Measurements from ENCODE around the gene FSTL1. TPM values are rescaled to one million over a fixed set of nuclear protein-coding genes. Genes with fewer than 3 reads are reported as not detected.
"Not testable (repeated sequence)": the region's sequence is repeated elsewhere in the genome, so short reads cannot be mapped to it uniquely, and the experiment has no call there.

Gene FSTL1
- total RNA-seq, 2 experiments from 2014 or later: 0.12 to 0.40 TPM

DNA sequence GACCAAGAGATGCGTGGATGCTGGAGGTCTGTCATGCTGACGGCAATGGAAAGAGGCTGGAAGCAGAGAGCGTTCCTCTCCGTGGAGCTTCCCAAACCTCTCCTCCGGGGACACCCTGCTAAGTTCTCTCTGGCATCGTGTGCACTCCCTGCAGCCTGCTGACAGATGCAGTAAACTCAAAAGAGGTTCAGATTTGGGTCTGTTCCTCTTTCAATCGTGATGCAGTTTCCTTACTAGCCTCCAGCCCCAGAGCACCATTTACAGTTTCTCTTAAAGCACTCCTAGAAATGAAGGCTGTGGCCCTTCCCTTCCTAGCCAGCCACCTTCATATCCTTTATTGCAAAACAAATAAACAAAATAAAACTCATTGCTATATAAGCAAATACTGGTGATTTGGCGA, 54.3 kb downstream of the FSTL1 start:
- Mint-ChIP-seq H3K4me3 (no peak overlapping the region), H3K9me3 (no peaks in the 10 kb centered on the region), H3K27ac (no peak overlapping the region), H3K27me3 (no peaks in the 10 kb centered on the region), H3K4me1 (ENCODE audit: low read depth) (no peaks in the 10 kb centered on the region), H3K36me3 (no peaks in the 10 kb centered on the region)
- no peak for DNase-seq
- POLR2A ChIA-PET: no interaction called here
- intact Hi-C loops (cut with micrococcal nuclease): no loop called here
- CTCF ChIA-PET: interaction anchor here (0.6 kb wide), 1 partner anchor 507 kb away, joined by 3 read pairs; no protein-coding TSS in a partner anchor

GRCh38 chr3:120394347-120394746, 56.4 kb downstream of the FSTL1 start:
- no peak overlapping the region for H3K4me3 Mint-ChIP-seq
- no peaks in the 10 kb centered on the region for H3K9me3 Mint-ChIP-seq
- ChIA-PET CTCF (no interaction called here), POLR2A (no interaction called here)
- no peak for DNase-seq
- H3K27ac Mint-ChIP-seq: no peak overlapping the region
- H3K4me1 Mint-ChIP-seq (ENCODE audit: low read depth): no peaks in the 10 kb centered on the region
- H3K36me3 Mint-ChIP-seq: no peaks in the 10 kb centered on the region
- H3K27me3 Mint-ChIP-seq: no peaks in the 10 kb centered on the region
- intact Hi-C loops (cut with micrococcal nuclease): no loop called here

DNA sequence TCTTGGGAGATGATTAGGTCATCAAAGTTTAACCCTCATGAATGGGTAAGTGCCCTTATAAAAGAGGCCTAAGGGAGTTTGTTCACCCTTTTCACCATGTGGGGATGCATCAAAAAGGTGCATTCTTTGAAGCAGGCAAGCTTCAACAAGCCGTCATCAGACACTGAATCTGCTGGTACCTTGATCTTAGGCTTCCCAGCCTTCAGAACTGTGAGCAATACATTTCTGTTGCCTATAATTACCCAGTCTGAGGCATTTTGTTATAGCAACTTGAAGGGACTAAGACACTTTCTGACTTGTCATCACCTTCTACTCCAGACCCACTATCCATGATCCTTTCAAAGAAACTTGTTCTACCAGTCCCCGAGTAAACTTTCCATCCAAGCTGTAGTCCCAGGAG, 57.0 kb downstream of the FSTL1 start:
- Mint-ChIP-seq H3K4me3 (no peak overlapping the region), H3K36me3 (no peaks in the 10 kb centered on the region), H3K4me1 (ENCODE audit: low read depth) (no peaks in the 10 kb centered on the region), H3K27me3 (no peaks in the 10 kb centered on the region), H3K9me3 (no peaks in the 10 kb centered on the region), H3K27ac (no peak overlapping the region)
- ChIA-PET POLR2A (no interaction called here), CTCF (no interaction called here)
- no peak for DNase-seq
- intact Hi-C loops (cut with micrococcal nuclease): no loop called here

DNA sequence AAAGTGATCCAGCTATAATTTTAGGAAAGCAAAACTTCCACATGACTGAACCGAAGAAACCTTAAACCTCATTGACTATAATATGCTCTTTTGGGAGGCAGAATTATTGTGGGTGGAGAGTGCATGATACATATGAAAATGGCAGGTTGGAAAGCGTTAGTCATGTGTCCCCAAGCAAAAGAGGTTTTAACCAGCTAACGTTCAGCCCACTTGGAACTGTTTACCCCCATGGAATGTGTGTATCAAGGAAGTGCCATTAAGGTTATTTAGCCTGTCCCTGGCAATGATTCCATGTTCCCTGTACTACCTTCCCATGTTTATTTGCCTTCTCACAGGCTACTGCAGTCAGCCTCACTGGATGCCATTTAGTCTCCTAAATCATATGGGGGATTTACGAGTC, 57.5 kb downstream of the FSTL1 start:
- CTCF ChIA-PET: no interaction called here
- intact Hi-C loops (cut with micrococcal nuclease): no loop called here
- Mint-ChIP-seq H3K27me3 (no peaks in the 10 kb centered on the region), H3K36me3 (no peaks in the 10 kb centered on the region), H3K4me1 (ENCODE audit: low read depth) (no peaks in the 10 kb centered on the region), H3K9me3 (no peaks in the 10 kb centered on the region), H3K4me3 (no peak overlapping the region), H3K27ac (no peak overlapping the region)
- POLR2A ChIA-PET: no interaction called here
- DNase-seq: no peak

- Mint-ChIP-seq H3K27me3 (peaks cover 7% of the 10 kb centered on the region), H3K9me3 (no peaks in the 10 kb centered on the region), H3K4me3 (no peak overlapping the region), H3K36me3 (no peaks in the 10 kb centered on the region), H3K27ac (no peak overlapping the region), H3K4me1 (ENCODE audit: low read depth) (no peaks in the 10 kb centered on the region)
- CTCF ChIA-PET: interaction anchor here (0.6 kb wide), 1 partner anchor 1742 kb away, joined by 3 read pairs; no protein-coding TSS in a partner anchor
- no peak for DNase-seq
- POLR2A ChIA-PET: no interaction called here
- intact Hi-C loops (cut with micrococcal nuclease): no loop called here
Measured at GRCh38 chr3:120382941-120383447, 67.8 kb downstream of the FSTL1 start.

DNA sequence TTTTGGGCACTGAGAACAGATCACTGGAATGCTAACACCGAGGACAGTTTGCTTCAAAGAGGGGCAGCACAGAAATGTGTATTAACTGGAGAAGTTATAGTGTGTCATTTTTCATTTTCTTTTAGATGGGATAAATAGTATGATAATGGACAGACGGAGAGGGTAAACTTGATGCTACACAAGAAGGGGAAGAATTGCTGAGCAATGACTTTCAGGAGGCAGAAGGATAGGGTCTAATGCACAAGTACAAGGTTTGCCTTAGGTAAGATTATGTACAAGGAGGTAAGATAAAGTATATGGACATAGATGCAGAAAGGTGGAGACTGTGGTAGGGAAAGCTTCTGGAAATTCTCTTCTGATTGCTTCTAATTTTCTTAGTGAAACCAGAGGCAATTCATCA, 69.3 kb downstream of the FSTL1 start:
- peaks cover 7% of the 10 kb centered on the region for H3K27me3 Mint-ChIP-seq
- no peaks in the 10 kb centered on the region for H3K36me3 Mint-ChIP-seq
- no peak for DNase-seq
- H3K4me3 Mint-ChIP-seq: no peak overlapping the region
- H3K27ac Mint-ChIP-seq: no peak overlapping the region
- H3K4me1 Mint-ChIP-seq (ENCODE audit: low read depth): no peaks in the 10 kb centered on the region
- ChIA-PET POLR2A (no interaction called here), CTCF (no interaction called here)
- intact Hi-C loops (cut with micrococcal nuclease): no loop called here
- H3K9me3 Mint-ChIP-seq: no peaks in the 10 kb centered on the region

GRCh38 chr3:120377948-120378347, 72.8 kb downstream of the FSTL1 start:
- DNase-seq; H3K4me3 Mint-ChIP-seq; H3K9me3 Mint-ChIP-seq; H3K4me1 Mint-ChIP-seq (ENCODE audit: low read depth); H3K36me3 Mint-ChIP-seq; H3K27me3 Mint-ChIP-seq; H3K27ac Mint-ChIP-seq; intact Hi-C loops (cut with micrococcal nuclease); CTCF ChIA-PET; POLR2A ChIA-PET: not testable (repeated sequence)

- POLR2A ChIA-PET: no interaction called here
- Mint-ChIP-seq H3K4me3 (no peak overlapping the region), H3K27me3 (peaks cover 13% of the 10 kb centered on the region), H3K27ac (no peak overlapping the region), H3K36me3 (no peaks in the 10 kb centered on the region), H3K9me3 (no peaks in the 10 kb centered on the region), H3K4me1 (ENCODE audit: low read depth) (no peaks in the 10 kb centered on the region)
- CTCF ChIA-PET: no interaction called here
- intact Hi-C loops (cut with micrococcal nuclease): no loop called here
- no peak for DNase-seq
Measured at GRCh38 chr3:120370463-120370862, 80.3 kb downstream of the FSTL1 start.

- H3K4me3 Mint-ChIP-seq: no peak overlapping the region
- DNase-seq: no peak
- no peak overlapping the region for H3K27ac Mint-ChIP-seq
- no peaks in the 10 kb centered on the region for H3K36me3 Mint-ChIP-seq
- intact Hi-C loops (cut with micrococcal nuclease): no loop called here
- ChIA-PET POLR2A (no interaction called here), CTCF (interaction anchor here (1.8 kb wide), 1 partner anchor 49 kb away, joined by 4 read pairs; no protein-coding TSS in a partner anchor)
- no peaks in the 10 kb centered on the region for H3K9me3 Mint-ChIP-seq
- H3K4me1 Mint-ChIP-seq (ENCODE audit: low read depth): no peaks in the 10 kb centered on the region
- peaks cover 13% of the 10 kb centered on the region for H3K27me3 Mint-ChIP-seq
Measured at GRCh38 chr3:120369037-120369467, 81.7 kb downstream of the FSTL1 start.

GRCh38 chr3:120368172-120368571, 82.6 kb downstream of the FSTL1 start:
- H3K4me3 Mint-ChIP-seq: no peak overlapping the region

DNA sequence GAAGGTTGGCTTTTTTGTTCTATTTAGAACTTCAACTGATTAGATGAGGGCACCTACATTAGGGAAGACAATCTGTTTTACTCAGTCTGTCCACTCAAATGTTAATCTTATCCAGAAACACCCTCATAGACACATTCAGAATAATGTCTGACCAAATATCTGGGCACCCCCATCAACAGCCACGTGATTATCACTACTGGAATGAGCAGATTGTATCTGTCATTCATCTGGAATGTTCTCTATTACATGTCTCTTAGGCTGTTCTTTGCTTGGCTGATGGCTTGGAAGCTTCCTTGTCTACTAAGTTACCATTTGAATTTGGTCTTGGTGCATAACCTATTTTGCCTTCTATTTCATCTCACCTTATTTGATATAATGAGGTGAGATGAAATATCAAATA, 86.0 kb downstream of the FSTL1 start:
- Mint-ChIP-seq H3K27ac (no peak overlapping the region), H3K9me3 (no peaks in the 10 kb centered on the region), H3K27me3 (peaks cover 16% of the 10 kb centered on the region), H3K4me3 (no peak overlapping the region), H3K36me3 (no peaks in the 10 kb centered on the region), H3K4me1 (ENCODE audit: low read depth) (no peaks in the 10 kb centered on the region)
- ChIA-PET POLR2A (interaction anchor here (0.8 kb wide), 1 partner anchor 15 kb away, joined by 3 read pairs; the partner anchor contains the start of gene LRRC58), CTCF (no interaction called here)
- DNase-seq: no peak
- intact Hi-C loops (cut with micrococcal nuclease): no loop called here

More at GRCh38 chr3:120368172-120368571, 82.6 kb downstream of the FSTL1 start:
- ChIA-PET POLR2A (no interaction called here), CTCF (interaction anchor here (1.8 kb wide), 1 partner anchor 50 kb away, joined by 4 read pairs; no protein-coding TSS in a partner anchor)
- intact Hi-C loops (cut with micrococcal nuclease): no loop called here
- no peaks in the 10 kb centered on the region for H3K4me1 Mint-ChIP-seq (ENCODE audit: low read depth)
- H3K27me3 Mint-ChIP-seq: peaks cover 13% of the 10 kb centered on the region
- no peaks in the 10 kb centered on the region for H3K36me3 Mint-ChIP-seq
- H3K27ac Mint-ChIP-seq: no peak overlapping the region
- no peaks in the 10 kb centered on the region for H3K9me3 Mint-ChIP-seq
- no peak for DNase-seq

- POLR2A ChIA-PET: no interaction called here
- no peak overlapping the region for H3K27ac Mint-ChIP-seq
Measured at GRCh38 chr3:120364101-120364500, 86.7 kb downstream of the FSTL1 start.

GRCh38 chr3:120357807-120358206, 93.0 kb downstream of the FSTL1 start:
- H3K4me1 Mint-ChIP-seq (ENCODE audit: low read depth): no peaks in the 10 kb centered on the region
- no peak overlapping the region for H3K4me3 Mint-ChIP-seq
- intact Hi-C loops (cut with micrococcal nuclease): loop anchor here (1.0 kb wide), 1 partner anchor 114 kb away; no protein-coding TSS in a partner anchor
- DNase-seq: no peak
- no peaks in the 10 kb centered on the region for H3K36me3 Mint-ChIP-seq
- POLR2A ChIA-PET: no interaction called here
- H3K27me3 Mint-ChIP-seq: peaks cover 7% of the 10 kb centered on the region
- H3K9me3 Mint-ChIP-seq: no peaks in the 10 kb centered on the region
- no peak overlapping the region for H3K27ac Mint-ChIP-seq
- CTCF ChIA-PET: interaction anchor here (1.1 to 1.3 kb wide), 2 partner anchors 8 to 114 kb away, joined by 3 to 11 read pairs; partner anchors contain the start of gene LRRC58

More at GRCh38 chr3:120364101-120364500, 86.7 kb downstream of the FSTL1 start:
- Mint-ChIP-seq H3K4me3 (no peak overlapping the region), H3K4me1 (ENCODE audit: low read depth) (no peaks in the 10 kb centered on the region), H3K36me3 (no peaks in the 10 kb centered on the region), H3K27me3 (peaks cover 16% of the 10 kb centered on the region), H3K9me3 (no peaks in the 10 kb centered on the region)
- intact Hi-C loops (cut with micrococcal nuclease): no loop called here
- CTCF ChIA-PET: no interaction called here
- no peak for DNase-seq
